GM23338 (cell line): ENCODE measurements around the gene DTNB. TPM values are rescaled to one million over a fixed set of nuclear protein-coding genes. Genes with fewer than 3 reads are reported as not detected.

Experiments used
- ATAC-seq: fragments of 200-7000 bp; cut with Tn5 transposase; 3 replicates; pipeline ENCODE4 v1.9.1; 2020
- DNase-seq: peaks from one replicate; pipeline ENCODE4 v3.0.0-alpha.2; 2015; ENCODE audit warnings: low spot score
- H2AFZ ChIP-seq: fragments of 200-600 bp; sonication (generic); 2 replicates; pipeline ENCODE4 v1.8.0; 2016; ENCODE audit warnings: antibody characterized with exemption, mild to moderate bottlenecking, moderate library complexity
- H3F3A ChIP-seq: fragments of 200-600 bp; sonication (generic); replicated peaks from 2 replicates; pipeline ENCODE4 v1.8.0; 2017; ENCODE audit warnings: antibody characterized with exemption, mixed run types, low read depth
- H3K27ac ChIP-seq: fragments of 200-600 bp; sonication (generic); 2 replicates; pipeline ENCODE4 v1.6.1; 2016; ENCODE audit warnings: low read depth
- H3K27me3 ChIP-seq: fragments of 200-600 bp; sonication (generic); 2 replicates; pipeline ENCODE4 v1.8.0; 2016; ENCODE audit warnings: mild to moderate bottlenecking, mixed run types, moderate library complexity; ENCODE audit not compliant: insufficient read depth
- H3K36me3 ChIP-seq: fragments of 200-600 bp; sonication (generic); 2 replicates; pipeline ENCODE4 v1.8.0; 2016; ENCODE audit warnings: mild to moderate bottlenecking; ENCODE audit not compliant: insufficient read depth
- H3K4me1 ChIP-seq: fragments of 200-600 bp; sonication (generic); 2 replicates; pipeline ENCODE4 v1.8.0; 2016; ENCODE audit warnings: mild to moderate bottlenecking, moderate library complexity; ENCODE audit not compliant: insufficient read depth
- H3K4me2 ChIP-seq: fragments of 200-600 bp; sonication (generic); 2 replicates; pipeline ENCODE4 v1.7.1; 2017; ENCODE audit warnings: mixed run types
- H3K4me3 ChIP-seq: fragments of 200-600 bp; sonication (generic); 2 replicates; pipeline ENCODE4 v1.6.1; 2016; ENCODE audit warnings: mixed run types
- H3K79me2 ChIP-seq: fragments of 200-600 bp; sonication (generic); replicated peaks from 2 replicates; pipeline ENCODE4 v1.8.0; 2017; ENCODE audit warnings: mild to moderate bottlenecking; ENCODE audit not compliant: insufficient read depth
- H3K9me2 ChIP-seq: fragments of 200-600 bp; sonication (generic); 2 replicates; pipeline ENCODE4 v1.8.0; 2017; ENCODE audit not compliant: insufficient read depth
- H4K20me1 ChIP-seq: fragments of 200-600 bp; sonication (generic); replicated peaks from 2 replicates; pipeline ENCODE4 v1.8.0; 2017; ENCODE audit warnings: mild to moderate bottlenecking; ENCODE audit not compliant: insufficient read depth
- H3K27ac Mint-ChIP-seq: 2 replicates; pipeline ENCODE4 v1.8.0; 2020; ENCODE audit warnings: inconsistent platforms, mild to moderate bottlenecking, moderate library complexity, mixed read lengths
- H3K27me3 Mint-ChIP-seq: 3 replicates; pipeline ENCODE4 v1.8.0; 2022; ENCODE audit warnings: low read depth, mild to moderate bottlenecking, moderate library complexity, mixed read lengths, inconsistent platforms; ENCODE audit not compliant: insufficient read depth, poor library complexity
- H3K36me3 Mint-ChIP-seq: 3 replicates; pipeline ENCODE4 v1.8.0; 2021; ENCODE audit warnings: low read depth, mild to moderate bottlenecking, inconsistent platforms, moderate library complexity, mixed read lengths
- H3K4me1 Mint-ChIP-seq: 3 replicates; pipeline ENCODE4 v1.8.0; 2020; ENCODE audit warnings: mild to moderate bottlenecking, inconsistent platforms, mixed read lengths
- H3K4me3 Mint-ChIP-seq: 3 replicates; pipeline ENCODE4 v1.8.0; 2021; ENCODE audit warnings: moderate library complexity, mild to moderate bottlenecking, inconsistent platforms, mixed read lengths
- H3K9me3 Mint-ChIP-seq: 3 replicates; pipeline ENCODE4 v1.8.0; 2020; ENCODE audit warnings: moderate library complexity, mild to moderate bottlenecking, inconsistent platforms, mixed read lengths
- CTCF ChIP-seq, 2 experiments: fragments of 200-600 bp in 1 of 2; sonication (generic) in 1 of 2; conservative IDR thresholded peaks; 2 replicates each; pipeline versions ENCODE4 v1.5.1 to v1.6.1; 2016 to 2017; ENCODE audit warnings: antibody characterized with exemption in 2 of 2, low read depth in 2 of 2, mild to moderate bottlenecking in 2 of 2, moderate library complexity in 1 of 2
- EZH2phosphoT487 ChIP-seq: fragments of 200-600 bp; sonication (generic); IDR thresholded peaks from one replicate; pipeline ENCODE4 v1.8.1; 2018; ENCODE audit warnings: antibody characterized with exemption; ENCODE audit not compliant: unreplicated experiment
- NANOG ChIP-seq: IDR thresholded peaks from 2 replicates; pipeline ENCODE4 v1.6.1; 2016; ENCODE audit warnings: antibody characterized with exemption, borderline replicate concordance
- POLR2AphosphoS5 ChIP-seq: IDR thresholded peaks from 2 replicates; pipeline ENCODE4 v1.6.1; 2016; ENCODE audit warnings: antibody characterized with exemption, low read depth
- REST ChIP-seq: IDR thresholded peaks from one replicate; pipeline ENCODE4 v1.6.1; 2018; ENCODE audit warnings: antibody characterized with exemption; ENCODE audit not compliant: unreplicated experiment
- STAT1 ChIP-seq: IDR thresholded peaks from one replicate; pipeline ENCODE4 v1.6.1; 2016; ENCODE audit warnings: antibody characterized with exemption; ENCODE audit not compliant: unreplicated experiment
- ZNF331 ChIP-seq: fragments of 250-450 bp; sonication (Bioruptor Pico); IDR thresholded peaks from 2 replicates; pipeline ENCODE4 v1.5.0; 2020; ENCODE audit warnings: low read depth, mild to moderate bottlenecking, moderate library complexity
- ZNF462 ChIP-seq: fragments of 250-450 bp; sonication (Bioruptor Pico); IDR thresholded peaks from 2 replicates; pipeline ENCODE4 v1.5.0; 2020; ENCODE audit warnings: mild to moderate bottlenecking, moderate library complexity
- polyA plus RNA-seq: library from polyadenylated mRNA; unstranded; fragments of >200 nt; fragmentation: Nextera tagmentation; extraction: Ambion mirVana; gene quantifications from 2 replicates; pipeline ENCODE4 v1.2.1, GENCODE V29; 2016
- total RNA-seq: library from RNA; depleted of rRNA; stranded (reverse); fragments of >200 nt; shearing (Covaris generic); gene quantifications from 2 replicates; pipeline ENCODE4 v1.2.3, GENCODE V29; 2014

The DTNB gene
- total and polyA plus RNA-seq, 2 experiments from 2014 or later, result 22.1 to 29.4 TPM

- peaks cover 19% of the 10 kb centered on the region for H3K27me3 ChIP-seq
- H3K4me3 ChIP-seq, result peak overlapping the region; percentile 49
- H4K20me1 ChIP-seq, result no peaks in the 10 kb centered on the region
- H3K4me2 ChIP-seq, result peak overlapping the region; percentile 42
- H3K4me1 ChIP-seq, result peaks cover 4% of the 10 kb centered on the region
- H3K36me3 ChIP-seq, result no peaks in the 10 kb centered on the region
- peak; percentile 96 for ATAC-seq
- no peak overlapping the region for H3K27ac ChIP-seq
- no peaks in the 10 kb centered on the region for H3K36me3 Mint-ChIP-seq
- peak overlapping the region; percentile 14; the same call in 2 of the 3 replicates for H3K4me3 Mint-ChIP-seq
- H3K27ac Mint-ChIP-seq, result no peak overlapping the region
- no peak for TF ChIP-seq ZNF462 (CRISPR knock-in tag)
- TF ChIP-seq NANOG, result no peak
- TF ChIP-seq EZH2phosphoT487, result no peak
- no peak for TF ChIP-seq REST
- TF ChIP-seq POLR2AphosphoS5, result peak; percentile 43; the same call in 1 of the 2 replicates
- no peak for TF ChIP-seq ZNF331 (CRISPR knock-in tag)
- peak; percentile 91 to 94 for TF ChIP-seq CTCF (conservative IDR thresholded peaks at IDR 0.05; ENCODE audit: low read depth in 2 of 2)
- no peak for TF ChIP-seq STAT1
- H3K4me1 Mint-ChIP-seq, result peaks cover 10% of the 10 kb centered on the region
- H3K79me2 ChIP-seq, result no peaks in the 10 kb centered on the region
- H3K9me2 ChIP-seq, result no peaks in the 10 kb centered on the region
- peak; percentile 96 for DNase-seq
- peak overlapping the region; percentile 74 for H2AFZ ChIP-seq
- H3K27me3 Mint-ChIP-seq, result peaks cover 29% of the 10 kb centered on the region
- no peaks in the 10 kb centered on the region for H3F3A ChIP-seq
- H3K9me3 Mint-ChIP-seq, result no peaks in the 10 kb centered on the region; the same call in 2 of the 3 replicates
These were observed 311.3 kb downstream of the DTNB start for GRCh38 chr2:25362049-25362433.
